Esophagus muscularis mucosa (tissue), 4 donors: ENCODE data around the gene IMPG2. TPM values are rescaled to one million over a fixed set of nuclear protein-coding genes. Genes with fewer than 3 reads are reported as not detected.

Experiments
- DNase-seq: peaks from one replicate; pipeline ENCODE4 v3.0.0-alpha.2; 2017; ENCODE audit errors: extremely low spot score
- H3K27ac ChIP-seq, 4 donors: fragments of 200-600 bp; sonication (generic); replicated peaks in 1 of 4; 1 replicate in 3 of 4; 2 replicates in 1 of 4; pipeline ENCODE4 v1.5.1; 2016 to 2019; ENCODE audit warnings: mild to moderate bottlenecking in 1 of 4
- H3K27me3 ChIP-seq, 4 donors: fragments of 200-600 bp; sonication (generic); one replicate each; pipeline versions ENCODE4 v1.5.1 to v1.6.0; 2016 to 2019
- H3K36me3 ChIP-seq, 4 donors: fragments of 200-600 bp; sonication (generic); one replicate each; pipeline ENCODE4 v1.5.1; 2016 to 2019
- H3K4me1 ChIP-seq, 4 donors: fragments of 200-600 bp; sonication (generic); one replicate each; pipeline ENCODE4 v1.5.1; 2016 to 2019
- H3K4me3 ChIP-seq, 4 donors: fragments of 200-600 bp; sonication (generic); 1 replicate in 2 of 4; 2 replicates in 2 of 4; pipeline ENCODE4 v1.5.1; 2016 to 2019; ENCODE audit warnings: mild to moderate bottlenecking in 4 of 4, moderate library complexity in 1 of 4
- H3K9me3 ChIP-seq, 4 donors: fragments of 200-600 bp; sonication (generic); 1 replicate in 3 of 4; 2 replicates in 1 of 4; pipeline ENCODE4 v1.5.1; 2016 to 2019
- EP300 ChIP-seq: sonication (generic); formaldehyde crosslinking; IDR thresholded peaks from one replicate; pipeline ENCODE4 v1.6.1; 2017; ENCODE audit warnings: antibody characterized with exemption
- POLR2A ChIP-seq: fragments of 450-650 bp; IDR thresholded peaks from one replicate; pipeline ENCODE4 v1.6.1; 2017; ENCODE audit warnings: antibody characterized with exemption, moderate library complexity, mild to moderate bottlenecking, low read depth
- POLR2AphosphoS5 ChIP-seq, 2 donors: sonication (generic); formaldehyde crosslinking; IDR thresholded peaks; one replicate each; pipeline ENCODE4 v1.6.1; 2017; ENCODE audit warnings: antibody characterized with exemption in 2 of 2
- WGBS: methylation state at CpG from one replicate; pipeline ENCODE4 v1.1.5; 2018; 5-methylcytosine and 5-hydroxymethylcytosine counted together
- intact Hi-C: fragments of 100-400 bp; cut with DNase I; formaldehyde crosslinking; loops from one replicate; pipeline ENCODE4 v1.15.1; 2023
- total RNA-seq, 4 donors: library from RNA; depleted of rRNA; stranded (reverse); fragments of >200 nt; gene quantifications; one replicate each; pipeline versions ENCODE4 v1.1.0 to v1.2.1, GENCODE V29; 2016
- TF ChIP-seq, protein P1 (sequence below), 3 experiments: fragments of 200-600 bp in 2 of 3; fragments of 450-650 bp in 1 of 3; sonication (generic) in 2 of 3; IDR thresholded peaks; one replicate each; pipeline ENCODE4 v1.5.1; 2017 to 2019; ENCODE audit warnings: antibody characterized with exemption in 3 of 3, mild to moderate bottlenecking in 2 of 3, moderate library complexity in 1 of 3

The IMPG2 gene
- total RNA-seq, 4 donors from 2014 or later, result 0.78 to 0.83 (median 0.82) TPM

DNA sequence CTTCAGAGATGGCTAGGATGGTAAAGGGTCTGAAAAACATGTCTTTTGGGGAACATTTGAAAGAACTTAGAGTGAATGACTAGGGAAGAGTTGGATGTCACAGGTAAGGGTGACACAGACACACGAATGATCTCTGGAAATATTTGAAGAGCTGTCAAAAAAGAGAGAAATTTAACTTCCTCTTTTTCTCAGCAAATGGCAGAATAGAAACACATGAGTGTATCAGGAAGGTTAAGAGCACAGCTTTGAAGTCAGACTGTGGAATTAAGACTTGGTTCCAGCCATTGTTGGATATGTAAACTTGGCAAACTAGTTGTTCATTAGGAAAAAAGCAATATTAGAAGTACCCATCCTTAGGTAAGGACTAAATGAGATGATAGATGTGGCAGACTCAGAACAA is 117.7 kb downstream of the IMPG2 start:
- Histone ChIP-seq H3K36me3 (no peaks in the 10 kb centered on the region), H3K4me1 (peaks cover 5 to 43% (median 32%) of the 10 kb centered on the region in 4 donors), H3K27me3 (no peaks in the 10 kb centered on the region), H3K4me3 (no peak overlapping the region), H3K27ac (no peak overlapping the region), H3K9me3 (no peaks in the 10 kb centered on the region)
- WGBS, result 56% methylated on average over 1 of the region's 1 CpG
- TF ChIP-seq, protein P1, sequence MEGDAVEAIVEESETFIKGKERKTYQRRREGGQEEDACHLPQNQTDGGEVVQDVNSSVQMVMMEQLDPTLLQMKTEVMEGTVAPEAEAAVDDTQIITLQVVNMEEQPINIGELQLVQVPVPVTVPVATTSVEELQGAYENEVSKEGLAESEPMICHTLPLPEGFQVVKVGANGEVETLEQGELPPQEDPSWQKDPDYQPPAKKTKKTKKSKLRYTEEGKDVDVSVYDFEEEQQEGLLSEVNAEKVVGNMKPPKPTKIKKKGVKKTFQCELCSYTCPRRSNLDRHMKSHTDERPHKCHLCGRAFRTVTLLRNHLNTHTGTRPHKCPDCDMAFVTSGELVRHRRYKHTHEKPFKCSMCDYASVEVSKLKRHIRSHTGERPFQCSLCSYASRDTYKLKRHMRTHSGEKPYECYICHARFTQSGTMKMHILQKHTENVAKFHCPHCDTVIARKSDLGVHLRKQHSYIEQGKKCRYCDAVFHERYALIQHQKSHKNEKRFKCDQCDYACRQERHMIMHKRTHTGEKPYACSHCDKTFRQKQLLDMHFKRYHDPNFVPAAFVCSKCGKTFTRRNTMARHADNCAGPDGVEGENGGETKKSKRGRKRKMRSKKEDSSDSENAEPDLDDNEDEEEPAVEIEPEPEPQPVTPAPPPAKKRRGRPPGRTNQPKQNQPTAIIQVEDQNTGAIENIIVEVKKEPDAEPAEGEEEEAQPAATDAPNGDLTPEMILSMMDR (IDR thresholded peaks at IDR 0.05), result no peak
- TF ChIP-seq POLR2A (no peak), EP300 (no peak), POLR2AphosphoS5 (IDR thresholded peaks at IDR 0.05) (no peak)
- intact Hi-C loops, result no loop called here
- DNase-seq, result no peak

GRCh38 chr3:101200461-101200860 is 119.9 kb downstream of the IMPG2 start:
- Histone ChIP-seq H3K36me3 (no peaks in the 10 kb centered on the region), H3K4me3 (no peak overlapping the region), H3K27ac (no peak overlapping the region), H3K27me3 (no peaks in the 10 kb centered on the region), H3K4me1 (peaks cover 5 to 57% (median 44%) of the 10 kb centered on the region in 4 donors), H3K9me3 (no peaks in the 10 kb centered on the region)
- 48% methylated on average over 3 of the region's 3 CpGs for WGBS
- intact Hi-C loops, result no loop called here
- no peak for TF ChIP-seq EP300
- TF ChIP-seq, protein P1 (IDR thresholded peaks at IDR 0.05), result no peak
- TF ChIP-seq POLR2A, result no peak
- no peak for TF ChIP-seq POLR2AphosphoS5 (IDR thresholded peaks at IDR 0.05)
- peak; percentile 19 for DNase-seq

DNA sequence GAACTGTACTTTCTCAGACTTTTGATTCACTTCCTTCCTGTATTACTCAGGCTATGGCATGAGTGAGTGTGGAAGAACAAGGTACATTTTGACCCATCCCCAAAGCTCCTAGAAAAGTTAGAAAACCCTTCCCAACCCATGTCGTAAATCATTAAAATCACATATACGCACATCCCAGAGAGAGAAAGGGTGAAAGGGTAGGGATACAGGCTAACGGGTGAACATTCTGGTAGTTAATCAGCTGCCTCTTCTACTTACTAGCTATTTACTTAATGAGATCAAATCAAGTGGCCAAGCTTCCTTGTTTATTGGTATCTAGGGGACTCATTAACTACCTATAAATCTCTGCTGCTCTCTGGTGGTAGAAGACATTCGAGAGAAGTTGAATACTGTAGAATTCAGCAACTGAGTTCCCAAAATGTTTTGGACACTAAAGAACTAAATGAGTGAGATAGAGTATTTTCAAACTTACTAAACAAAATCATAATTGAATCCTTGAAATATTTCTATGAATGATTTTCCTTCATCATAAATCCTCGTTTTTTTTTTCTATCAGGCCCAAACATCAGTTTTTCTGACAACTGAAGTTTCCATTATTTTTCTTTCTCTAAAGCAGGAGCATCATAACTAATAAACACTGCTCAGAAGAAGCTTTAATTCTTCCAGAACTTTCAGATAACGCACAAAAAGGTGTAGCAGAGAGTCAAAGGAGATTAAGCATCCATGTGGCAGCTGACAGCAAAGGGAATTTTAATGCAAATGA is 124.2 kb downstream of the IMPG2 start:
- no peaks in the 10 kb centered on the region for H3K9me3 ChIP-seq
- WGBS, result 58% methylated on average over 6 of the region's 6 CpGs
- intact Hi-C loops, result loop anchor here (2.0 to 10.0 kb wide), 3 partner anchors 124 to 451 kb away; no protein-coding TSS in a partner anchor
- DNase-seq, result peak; percentile 55
- H3K36me3 ChIP-seq, result no peaks in the 10 kb centered on the region
- no peak overlapping the region for H3K27ac ChIP-seq
- H3K4me3 ChIP-seq, result no peak overlapping the region
- H3K4me1 ChIP-seq, result peaks cover 5 to 30% (median 24%) of the 10 kb centered on the region in 4 donors
- TF ChIP-seq POLR2AphosphoS5 (IDR thresholded peaks at IDR 0.05) (no peak), POLR2A (no peak), EP300 (no peak)
- TF ChIP-seq, protein P1 (IDR thresholded peaks at IDR 0.05), result peak; percentile 63 to 71 (median 67)
- no peaks in the 10 kb centered on the region for H3K27me3 ChIP-seq

DNA sequence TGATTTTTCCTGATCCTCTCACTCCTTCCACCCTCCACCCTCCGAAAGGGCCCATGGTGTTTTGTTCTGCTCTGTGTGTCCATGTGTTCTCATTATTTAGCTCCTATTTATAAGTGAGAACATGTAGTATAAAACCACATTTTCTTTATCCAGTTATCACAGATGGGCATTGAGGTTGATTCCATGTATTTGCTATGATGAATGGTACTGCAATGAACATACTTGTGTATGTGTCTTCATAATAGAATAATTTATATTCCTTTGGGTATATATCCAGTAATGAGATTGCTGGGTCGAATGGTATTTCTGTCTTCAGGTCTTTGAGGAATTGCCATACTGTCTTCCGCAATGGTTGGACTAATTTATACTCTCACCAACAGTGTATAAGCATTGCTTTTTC is 126.0 kb downstream of the IMPG2 start:
- Histone ChIP-seq H3K27ac (no peak overlapping the region), H3K9me3 (no peaks in the 10 kb centered on the region), H3K27me3 (no peaks in the 10 kb centered on the region), H3K4me3 (no peak overlapping the region), H3K36me3 (no peaks in the 10 kb centered on the region), H3K4me1 (peaks cover 0 to 14% (median 12%) of the 10 kb centered on the region in 4 donors)
- 59% methylated on average over 3 of the region's 3 CpGs for WGBS
- TF ChIP-seq POLR2AphosphoS5 (IDR thresholded peaks at IDR 0.05) (no peak), EP300 (no peak), POLR2A (no peak)
- TF ChIP-seq, protein P1 (IDR thresholded peaks at IDR 0.05), result no peak
- intact Hi-C loops, result loop anchor here (10.0 kb wide), 1 partner anchor 450 kb away; no protein-coding TSS in a partner anchor
- peak; percentile 19 for DNase-seq
